Femur (tissue), 1 donor: ENCODE measurements around the gene USHBP1.
A peak's percentile ranks its signal among the peaks of the same experiment; 100 is the strongest.
"Not testable (repeated sequence)": the region's sequence is repeated elsewhere in the genome, so short reads cannot be mapped to it uniquely, and the experiment has no call there.

Experiments
- DNase-seq: peaks from one replicate; pipeline ENCODE4 v3.0.0-alpha.2; 2017

The USHBP1 gene

DNA sequence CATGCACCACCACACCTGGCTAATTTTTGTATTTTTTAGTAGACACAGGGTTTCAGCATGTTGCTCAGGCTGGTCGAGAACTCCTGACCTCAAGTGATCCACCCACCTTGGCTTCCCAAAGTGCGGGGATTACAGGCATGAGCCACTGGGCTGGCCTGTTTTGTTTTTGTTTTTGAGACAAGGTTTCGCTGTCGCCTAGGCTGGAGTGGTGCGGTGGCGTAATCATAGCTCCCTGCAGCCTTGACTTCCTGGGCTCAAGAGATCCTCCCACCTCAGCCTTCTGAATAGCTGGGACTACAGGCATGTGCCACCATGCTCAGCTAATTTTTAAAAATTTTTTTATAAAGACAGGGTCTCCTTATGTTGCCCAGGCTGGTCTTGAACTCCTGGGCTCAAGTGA, 31.0 kb upstream of the USHBP1 start:
- DNase-seq = not testable (repeated sequence)

DNA sequence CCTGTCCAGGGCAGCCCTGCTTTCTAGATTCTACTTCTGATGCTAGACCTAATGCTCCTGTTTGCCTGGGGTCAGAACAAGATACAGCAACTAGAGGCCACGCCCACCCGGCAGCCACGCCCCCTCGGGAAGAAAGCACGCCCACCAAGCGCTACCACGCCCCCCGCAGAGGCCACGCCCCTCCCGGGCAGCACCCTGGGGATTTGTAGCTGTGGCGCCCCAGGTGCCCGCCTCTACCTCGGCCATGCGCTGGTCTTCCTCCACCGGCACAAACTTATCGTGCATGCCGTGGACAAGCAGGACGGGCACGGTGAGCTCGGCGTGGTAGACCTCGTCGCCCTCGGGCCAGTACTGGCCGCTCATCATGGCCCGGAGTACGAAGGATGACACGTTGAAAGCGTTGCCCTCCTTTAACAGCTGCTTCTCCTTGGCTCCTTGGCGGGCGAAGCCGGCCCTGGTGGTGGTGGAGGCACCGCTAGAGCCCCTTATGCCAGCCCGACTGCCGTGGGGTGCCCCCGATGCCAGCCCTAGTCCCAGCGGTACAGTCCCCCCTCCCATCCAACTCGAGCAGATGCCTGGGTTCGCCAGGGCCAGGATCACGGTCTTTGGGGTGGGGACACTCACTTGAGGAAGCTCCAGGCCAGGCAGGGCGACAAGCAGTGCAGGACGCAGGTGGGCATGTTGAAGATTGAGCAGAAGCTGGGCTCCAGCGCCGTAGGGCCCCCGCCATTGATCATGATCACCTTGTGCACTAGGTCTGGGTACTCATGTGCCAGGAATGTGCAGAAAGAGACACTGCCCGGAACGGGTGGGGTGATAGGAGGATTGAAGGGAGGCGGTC, 29.7 kb upstream of the USHBP1 start:
- DNase-seq = no peak

DNA sequence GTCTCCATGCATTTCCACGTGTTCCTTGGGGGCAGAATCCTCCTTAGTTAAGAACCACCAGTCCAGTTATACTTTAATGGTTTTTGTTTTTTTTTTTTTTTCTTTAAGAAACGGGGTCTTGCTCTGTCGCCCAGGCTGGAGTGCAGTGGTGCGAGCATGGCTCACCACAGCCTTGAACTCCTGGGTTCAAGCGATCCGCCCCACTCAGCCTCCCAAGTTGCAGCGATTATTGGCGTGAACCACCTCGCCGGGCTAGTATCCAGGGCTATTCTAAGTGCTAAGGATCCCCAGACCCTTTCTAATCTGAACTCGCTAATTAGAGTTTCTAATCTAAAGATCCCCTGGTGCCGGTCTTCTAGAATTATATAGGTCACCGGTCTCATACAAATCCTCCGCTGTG, 29.1 kb upstream of the USHBP1 start:
- DNase-seq = no peak

DNA sequence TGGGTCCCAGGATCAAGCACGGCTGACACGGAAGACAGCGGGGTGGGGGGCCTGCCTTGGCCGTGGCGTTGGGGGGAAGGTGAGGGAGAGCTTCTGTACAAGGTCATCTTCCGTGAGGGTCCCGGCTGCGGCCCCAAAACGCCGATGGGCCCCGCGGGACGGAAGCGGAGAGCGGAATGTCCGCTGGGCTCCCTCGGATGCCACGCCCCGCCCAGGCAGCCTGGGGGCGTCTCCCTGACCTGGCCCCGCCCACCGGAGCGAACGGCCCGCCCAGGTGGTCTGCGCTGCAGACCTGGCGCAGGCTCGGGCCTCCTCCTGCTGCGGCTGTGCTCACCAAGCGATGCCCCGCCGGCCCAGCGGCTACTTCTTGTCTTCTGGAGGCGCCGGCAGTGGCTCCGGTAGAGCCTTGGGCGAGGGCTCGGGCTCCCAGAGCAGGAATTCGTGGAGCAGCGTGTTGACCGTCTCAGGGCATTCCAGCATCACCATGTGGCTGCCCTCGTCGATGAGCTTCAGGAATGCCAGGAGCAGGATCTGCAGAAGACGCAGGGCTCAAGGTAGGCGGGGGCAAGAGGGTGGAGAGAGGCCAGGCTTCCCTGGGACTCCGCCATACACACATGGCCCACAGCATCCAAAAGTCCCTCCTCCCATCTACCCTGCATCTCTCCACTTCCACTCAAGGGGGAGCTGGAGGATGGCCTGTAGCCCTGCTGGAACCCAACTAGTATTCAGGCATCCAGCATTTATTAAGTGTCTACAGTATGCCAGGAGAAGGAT, 27.9 kb upstream of the USHBP1 start:
- DNase-seq = peak; percentile 83

DNA sequence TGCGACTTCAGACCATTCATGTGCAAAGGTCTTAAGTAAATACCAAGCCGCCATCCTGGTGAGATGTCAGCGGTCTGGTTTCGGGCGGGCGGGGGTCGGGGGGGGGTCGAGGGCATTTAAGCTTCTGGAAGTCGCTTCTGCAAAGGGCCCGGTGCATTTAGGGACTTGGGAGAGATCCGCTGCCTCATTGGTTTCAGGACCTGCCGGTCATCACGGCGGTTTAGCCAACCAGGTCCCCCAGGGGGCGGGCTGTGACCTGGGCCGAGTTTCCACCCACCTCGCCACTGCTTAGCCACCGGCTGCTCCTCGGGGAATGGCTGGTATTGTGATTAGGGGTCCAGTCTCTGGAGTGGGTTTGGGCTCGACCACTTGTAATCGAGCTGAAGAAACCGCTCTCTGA, 24.9 kb upstream of the USHBP1 start:
- DNase-seq = peak; percentile 80

DNA sequence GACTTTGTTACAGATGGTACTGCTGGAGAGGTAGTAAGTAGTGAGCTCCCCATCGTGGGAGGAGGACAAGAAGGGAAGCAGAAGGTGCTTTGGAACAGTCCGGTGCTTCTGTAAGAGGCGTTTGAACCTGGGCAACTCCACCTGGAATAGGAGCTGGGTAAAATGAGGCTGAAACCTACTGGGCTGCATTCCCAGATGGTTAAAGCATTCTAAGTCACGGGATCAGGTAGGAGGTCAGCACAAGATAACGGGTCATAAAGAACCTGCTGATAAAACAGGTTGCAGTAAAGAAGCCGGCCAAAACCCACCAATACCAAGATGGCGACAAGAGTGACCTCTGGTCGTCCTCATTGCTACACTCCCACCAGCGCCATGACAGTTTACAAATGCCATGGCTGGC, 22.2 kb upstream of the USHBP1 start:
- no peak for DNase-seq

DNA sequence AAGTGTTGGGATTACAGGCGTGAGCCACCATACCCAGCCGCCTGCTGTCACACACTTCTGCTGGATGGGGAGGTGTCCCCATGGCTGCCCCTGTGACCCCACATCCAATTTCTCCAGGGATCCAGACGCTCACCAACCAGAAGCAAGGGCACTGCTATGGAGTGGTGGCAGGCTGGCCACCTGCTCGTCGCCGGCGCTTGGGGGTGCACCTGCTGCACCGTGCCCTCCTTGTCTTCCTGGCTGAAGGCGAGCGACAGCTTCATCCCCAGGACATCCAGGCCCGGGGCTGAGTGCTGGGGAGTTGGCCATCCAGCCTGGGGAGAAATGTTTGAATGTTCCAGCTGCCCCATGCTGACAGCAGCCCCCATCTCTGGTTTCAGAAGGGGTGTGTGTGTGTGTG, 21.7 kb upstream of the USHBP1 start:
- DNase-seq = no peak

DNA sequence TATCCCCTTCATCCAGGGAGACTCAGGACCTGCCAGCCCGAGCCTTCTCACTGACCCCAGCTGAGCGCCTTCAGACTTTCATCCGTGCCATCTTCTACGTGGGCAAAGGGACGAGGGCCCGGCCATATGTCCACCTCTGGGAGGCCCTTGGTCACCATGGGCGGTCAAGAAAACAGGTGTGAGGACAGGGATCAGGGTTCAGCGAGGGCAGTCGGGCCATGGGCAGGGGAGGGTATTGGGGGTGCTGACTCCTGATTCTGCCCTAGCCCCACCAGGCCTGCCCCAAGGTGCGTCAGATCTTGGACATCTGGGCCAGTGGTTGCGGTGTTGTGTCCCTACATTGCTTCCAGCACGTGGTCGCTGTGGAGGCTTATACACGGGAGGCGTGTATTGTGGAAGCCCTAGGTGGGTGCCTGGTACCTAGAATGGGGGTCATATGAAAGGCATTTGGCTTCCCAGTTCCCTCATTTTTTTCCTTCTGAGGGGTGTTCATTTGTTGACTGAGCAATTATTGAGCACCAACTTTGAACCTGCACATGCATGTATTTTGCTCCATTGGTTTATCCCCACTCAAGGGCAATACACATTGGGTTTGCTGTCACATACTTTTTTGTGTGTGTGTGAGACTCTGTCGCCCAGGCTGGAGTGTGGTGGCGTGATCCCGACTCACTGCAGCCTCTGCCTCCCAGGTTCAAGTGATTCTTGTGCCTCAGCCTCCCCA, 21.0 kb upstream of the USHBP1 start:
- no peak for DNase-seq

DNA sequence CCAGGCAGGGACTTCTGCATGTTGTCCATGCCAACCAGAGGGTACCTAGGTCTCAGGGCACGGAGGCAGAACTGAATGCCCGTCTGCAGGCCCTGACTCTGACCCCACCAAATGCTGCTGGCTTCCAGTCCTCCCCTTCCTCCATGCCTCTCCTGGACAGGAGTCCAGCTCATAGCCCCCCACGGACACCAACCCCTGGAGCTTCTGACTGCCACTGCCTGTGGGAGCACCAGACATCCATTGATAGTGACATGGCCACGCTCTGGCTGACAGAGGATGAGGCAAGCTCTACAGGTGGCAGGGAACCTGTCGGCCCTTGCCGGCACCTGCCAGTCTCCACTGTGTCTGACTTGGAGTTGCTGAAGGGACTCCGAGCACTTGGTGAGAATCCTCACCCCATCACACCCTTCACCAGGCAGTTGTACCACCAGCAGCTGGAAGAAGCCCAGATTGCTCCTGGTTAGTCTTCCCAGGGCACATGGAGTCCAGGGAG, 19.0 kb upstream of the USHBP1 start:
- no peak for DNase-seq

DNA sequence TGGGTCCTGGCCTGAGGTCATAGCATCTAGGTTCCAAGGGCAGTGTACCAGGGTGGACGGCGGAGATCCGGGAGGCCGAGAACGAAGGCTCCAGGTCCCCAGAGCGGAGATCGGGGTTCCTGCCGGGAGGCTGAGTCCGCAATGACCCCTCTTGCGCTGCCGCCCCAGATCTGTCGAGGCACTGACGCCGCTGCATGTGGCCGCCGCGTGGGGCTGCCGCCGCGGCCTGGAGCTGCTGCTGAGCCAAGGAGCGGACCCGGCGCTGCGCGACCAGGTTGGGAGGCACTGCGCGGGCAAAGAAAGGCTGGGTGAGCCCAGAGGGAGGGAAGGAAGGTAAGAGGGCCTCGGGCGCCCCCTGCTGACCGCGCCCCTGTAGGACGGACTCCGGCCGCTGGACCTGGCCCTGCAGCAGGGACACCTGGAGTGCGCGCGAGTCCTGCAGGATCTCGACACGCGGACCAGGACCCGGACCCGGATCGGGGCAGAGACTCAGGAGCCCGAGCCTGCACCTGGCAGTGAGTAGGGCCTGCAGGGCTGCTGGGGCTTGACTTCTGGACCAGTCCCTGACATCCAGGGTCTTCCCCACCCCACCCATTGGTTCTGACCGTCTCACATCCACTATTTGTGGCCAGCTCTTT, 18.1 kb upstream of the USHBP1 start:
- DNase-seq = peak; percentile 87

DNA sequence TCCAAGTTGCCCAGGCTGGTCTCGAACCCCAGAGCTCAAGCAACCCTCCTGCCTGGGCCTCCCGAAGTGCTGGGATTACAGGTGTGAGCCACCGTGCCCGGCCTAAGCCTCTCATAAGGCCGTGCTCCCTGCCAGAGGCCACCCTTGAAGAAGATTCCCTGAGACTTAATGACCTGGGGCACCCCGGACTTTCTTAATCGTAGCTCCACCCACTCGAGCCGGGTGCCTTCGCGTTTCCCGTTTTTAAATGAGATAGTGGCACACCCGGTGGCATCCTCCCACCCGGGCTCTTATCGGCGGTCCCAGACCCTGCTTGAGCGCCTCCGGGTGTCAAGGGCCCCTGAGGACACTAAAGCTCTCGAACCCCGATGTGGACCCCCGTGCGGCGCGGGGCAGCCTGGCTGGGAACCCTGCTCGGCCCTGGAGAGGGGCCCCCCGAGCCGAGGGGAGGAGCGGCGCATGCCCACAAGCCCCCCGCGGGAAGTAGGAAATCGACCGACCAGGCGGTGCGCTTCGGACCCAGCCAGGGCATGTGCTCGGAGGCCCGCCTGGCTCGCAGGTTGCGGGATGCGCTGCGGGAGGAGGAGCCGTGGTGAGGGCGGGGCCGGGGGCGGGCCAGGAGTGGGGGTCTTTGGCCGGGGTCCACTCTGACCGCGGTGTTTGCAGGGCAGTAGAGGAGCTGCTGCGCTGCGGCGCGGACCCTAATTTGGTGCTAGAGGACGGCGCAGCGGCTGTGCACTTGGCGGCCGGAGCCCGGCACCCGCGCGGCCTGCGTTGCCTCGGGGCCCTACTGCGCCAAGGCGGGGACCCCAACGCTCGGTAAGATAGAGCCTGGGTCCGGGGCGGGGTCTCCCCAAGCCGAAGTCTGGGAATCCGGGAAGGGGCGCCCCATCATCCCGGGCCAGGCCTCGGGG, 17.1 kb upstream of the USHBP1 start, which contains the start of gene ANKLE1:
Gene ANKLE1, plus strand, starts transcription at position 511 of the 914 bp plus-strand sequence. Its CDS starts 20 bp downstream, at position 531.
- peak; percentile 63 for DNase-seq

DNA sequence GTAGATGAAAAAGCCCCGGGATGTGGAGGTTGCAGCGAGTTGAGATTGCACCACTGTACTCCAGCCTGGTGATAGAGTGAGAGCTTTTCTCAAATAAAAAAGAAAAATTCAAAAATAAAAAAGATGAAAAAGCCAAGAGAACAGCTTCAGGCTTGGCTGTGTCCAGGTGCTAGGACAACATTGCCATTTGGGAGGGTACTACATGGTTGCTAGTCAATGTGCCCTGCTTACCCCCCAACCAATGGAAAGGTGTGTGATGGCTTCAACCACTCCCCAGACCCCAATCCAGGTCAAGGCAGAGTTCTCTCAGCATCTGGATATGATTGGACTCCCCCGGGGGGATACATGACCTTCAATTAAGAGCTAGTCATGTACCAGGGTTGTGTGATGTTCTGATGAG, 14.9 kb upstream of the USHBP1 start:
- no peak for DNase-seq

DNA sequence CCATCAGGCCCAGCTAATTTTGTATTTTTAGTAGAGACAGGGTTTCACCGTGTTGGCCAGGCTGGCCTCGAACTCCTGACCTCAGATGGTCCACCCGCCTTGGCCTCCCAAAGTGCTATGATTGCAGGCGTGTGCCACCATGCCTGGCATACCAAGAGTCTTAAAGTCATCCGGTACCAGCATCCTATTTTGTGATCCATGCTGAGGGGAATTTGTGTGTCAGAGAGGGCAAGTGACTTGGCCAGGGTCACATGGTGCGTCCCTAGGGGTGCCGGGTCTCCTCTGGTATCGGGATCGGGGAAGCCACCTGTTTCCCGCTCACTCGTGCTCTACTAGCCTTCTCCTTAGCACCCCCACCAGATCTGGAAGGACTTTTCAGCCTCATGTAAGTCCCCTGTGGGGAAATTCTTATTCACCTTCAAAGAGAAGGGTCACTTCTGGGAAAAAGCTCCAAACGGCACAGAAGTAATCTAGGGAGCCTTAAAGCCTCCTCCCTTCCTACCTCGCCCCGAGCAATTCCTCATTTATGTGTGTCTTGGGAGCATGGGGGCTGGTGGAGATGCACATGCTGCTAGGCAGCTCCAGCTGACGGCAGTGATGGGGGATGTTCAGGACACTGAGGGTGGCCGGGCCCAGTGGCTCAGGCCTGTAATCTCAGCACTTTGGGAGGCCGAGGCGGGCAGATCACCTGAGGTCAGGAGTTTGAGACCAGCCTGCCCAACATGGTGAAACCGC, 11.1 kb upstream of the USHBP1 start:
- no peak for DNase-seq

DNA sequence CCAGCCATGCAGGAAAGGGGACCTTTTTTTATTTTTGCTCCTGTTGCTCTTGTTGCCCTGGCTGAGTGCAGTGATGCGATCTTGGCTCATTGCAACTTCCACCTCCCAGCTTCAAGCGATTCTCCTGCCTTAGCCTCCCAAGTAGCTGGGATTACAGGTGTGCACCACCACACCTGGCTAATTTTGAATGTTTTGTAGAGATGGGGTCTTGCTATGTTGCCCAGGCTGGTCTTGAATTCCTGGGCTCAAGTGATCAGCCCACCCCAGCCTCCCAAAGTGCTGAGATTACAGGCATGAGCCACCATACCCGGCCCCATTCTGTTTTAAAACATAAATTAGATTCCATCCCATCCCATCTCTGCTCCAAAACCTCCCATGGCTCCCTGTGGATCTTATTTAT, 10.3 kb upstream of the USHBP1 start:
- DNase-seq = not testable (repeated sequence)

DNA sequence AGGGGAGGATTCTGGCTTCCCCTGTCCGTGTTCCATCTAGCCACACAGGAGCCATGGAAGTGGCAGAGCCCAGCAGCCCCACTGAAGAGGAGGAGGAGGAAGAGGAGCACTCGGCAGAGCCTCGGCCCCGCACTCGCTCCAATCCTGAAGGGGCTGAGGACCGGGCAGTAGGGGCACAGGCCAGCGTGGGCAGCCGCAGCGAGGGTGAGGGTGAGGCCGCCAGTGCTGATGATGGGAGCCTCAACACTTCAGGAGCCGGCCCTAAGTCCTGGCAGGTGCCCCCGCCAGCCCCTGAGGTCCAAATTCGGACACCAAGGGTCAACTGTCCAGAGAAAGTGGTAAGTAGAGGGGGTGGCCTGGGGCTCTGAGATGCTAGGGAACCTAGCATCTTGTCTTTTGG, 4.2 kb upstream of the USHBP1 start:
- no peak for DNase-seq

DNA sequence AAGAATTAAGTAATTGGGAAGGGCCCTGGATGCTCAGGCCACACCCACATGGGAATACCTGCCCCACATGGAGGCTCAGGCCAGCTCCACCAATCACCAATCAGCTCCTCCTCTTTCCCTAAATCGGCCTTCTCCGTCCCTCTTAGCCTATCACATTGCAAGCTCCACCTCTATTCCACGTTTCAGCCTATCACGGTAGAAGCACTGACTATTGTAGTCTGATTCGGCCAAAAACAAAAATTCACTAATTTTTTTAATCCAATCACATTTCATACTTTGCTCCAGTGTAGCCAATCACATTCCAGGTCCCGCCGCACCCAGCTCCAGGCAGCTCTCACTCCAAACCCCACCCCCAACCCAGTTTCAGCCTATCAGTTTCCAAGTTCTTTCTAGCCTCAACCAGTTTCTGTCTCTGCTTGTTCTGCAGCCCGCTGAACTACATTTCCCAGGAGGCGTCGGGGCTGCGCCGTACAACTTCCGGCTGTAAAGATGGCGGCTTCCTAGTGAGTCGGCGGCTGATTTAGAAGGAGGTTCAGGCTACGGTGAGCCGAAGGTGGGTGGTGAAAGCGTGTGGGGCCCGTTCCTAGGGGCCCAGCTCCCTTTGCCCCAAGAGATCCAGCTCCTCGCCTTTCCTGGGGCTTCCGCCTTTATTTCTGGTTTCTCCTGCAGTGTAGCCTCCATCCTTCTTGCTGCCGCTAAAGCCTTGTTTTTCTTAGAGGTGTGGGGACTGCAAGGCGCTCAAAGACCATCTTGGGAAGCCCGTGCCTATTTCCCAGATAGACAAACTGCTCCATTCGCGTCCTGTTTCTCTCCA, 2.6 kb upstream of the USHBP1 start, which contains the start of gene BABAM1:
Gene BABAM1, plus strand, starts transcription at position 469 of the 814 bp plus-strand sequence. CDS start 1,364 bp downstream, outside the sequence.
- peak; percentile 99 for DNase-seq

DNA sequence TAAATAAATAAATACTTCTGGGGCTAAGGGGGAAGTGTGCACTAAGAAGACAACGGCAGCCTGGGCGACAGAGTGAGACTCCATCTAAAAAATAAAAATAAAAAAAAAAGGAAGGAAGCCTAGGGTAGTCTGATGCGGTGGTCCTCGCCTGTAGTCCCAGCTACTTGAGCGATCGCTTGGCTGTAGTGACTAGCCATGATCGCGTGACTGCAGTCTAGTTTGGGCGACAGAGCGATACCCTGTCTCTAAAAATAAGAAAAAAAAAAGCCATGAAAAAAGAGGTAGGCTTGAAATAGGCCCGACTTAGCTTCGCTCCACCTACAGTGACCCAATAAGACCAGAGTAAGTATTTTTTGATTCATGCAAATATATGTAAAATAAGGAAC, 2.0 kb upstream of the USHBP1 start:
- no peak for DNase-seq

DNA sequence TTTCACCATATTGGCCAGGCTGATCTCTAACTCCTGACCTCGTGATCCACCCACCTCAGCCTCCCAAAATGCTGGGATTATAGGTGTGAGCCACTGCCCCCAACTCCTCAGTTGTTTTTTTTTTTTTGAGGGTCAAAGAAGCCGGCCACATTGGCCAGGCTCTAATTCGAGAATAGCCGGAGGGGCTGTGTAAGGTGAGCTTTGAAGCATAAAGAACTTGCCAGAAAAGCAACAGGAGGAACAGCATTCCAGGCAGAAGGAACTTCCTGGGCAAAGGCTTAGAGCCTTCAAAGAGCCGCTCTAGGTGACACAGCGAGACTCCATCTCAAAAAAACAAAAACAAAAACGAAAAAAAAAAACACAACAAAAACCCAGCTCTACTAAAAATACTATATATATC, 1.5 kb upstream of the USHBP1 start:
- DNase-seq = no peak

DNA sequence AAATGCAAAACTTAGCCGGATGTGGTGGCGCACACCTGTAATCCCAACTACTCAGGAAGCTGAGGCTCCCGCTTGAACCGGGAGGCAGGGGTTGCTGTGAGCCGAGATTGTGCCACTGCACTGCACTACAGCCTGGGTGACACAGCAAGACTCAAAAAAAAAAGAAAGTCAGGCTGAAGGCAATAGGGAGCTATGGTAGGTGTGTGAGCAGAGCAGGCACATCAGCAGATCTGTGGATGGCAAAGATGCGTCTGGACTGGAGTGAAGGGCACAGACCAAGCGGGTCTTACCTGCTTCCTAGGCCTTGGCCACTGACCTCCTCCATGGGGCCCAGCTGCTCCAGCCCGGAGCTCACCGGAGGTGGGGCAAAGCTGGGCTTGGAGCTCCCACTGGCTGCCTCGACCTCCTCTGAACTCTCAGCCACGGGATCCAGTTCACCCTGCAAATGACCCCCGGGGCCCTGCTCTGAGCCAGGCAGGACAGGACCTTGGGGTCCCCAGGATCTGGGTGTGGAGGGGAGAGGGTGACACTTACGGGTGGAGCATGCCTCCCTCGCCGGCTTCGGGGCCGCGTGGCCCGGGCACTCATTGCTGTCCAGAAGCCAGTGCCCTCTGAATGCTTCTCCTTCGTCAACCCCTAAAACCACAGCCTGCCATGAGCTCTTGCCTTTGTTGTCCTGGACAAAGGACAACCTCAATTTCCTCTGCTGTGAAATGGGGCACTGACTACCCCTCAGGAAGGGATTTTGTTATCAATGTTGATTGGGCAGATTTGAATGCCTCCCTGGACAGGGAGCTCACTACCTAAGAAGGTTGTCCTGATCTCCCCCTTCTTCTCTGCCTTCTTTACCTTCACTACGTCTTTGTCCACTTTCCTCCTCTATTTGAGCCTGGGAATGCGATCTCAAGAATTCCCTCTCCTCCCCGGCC, 569 bp downstream of the USHBP1 start:
- DNase-seq = no peak
